Trophoblast cell (in vitro differentiated cells and primary cell): ENCODE results near the gene MRPS23.

Source experiments
- DNase-seq, 2 donors: peaks; one replicate each; pipeline ENCODE4 v3.0.0-alpha.2; 2016
- H2AFZ ChIP-seq: 2 replicates; pipeline ENCODE4 v1.6.1; 2013; ENCODE audit warnings: low read length, moderate library complexity, mild to moderate bottlenecking; ENCODE audit not compliant: insufficient read depth, poor library complexity
- H2AK5ac ChIP-seq: 2 replicates; pipeline ENCODE4 v1.6.1; 2013; ENCODE audit warnings: mild to moderate bottlenecking, low read length
- H2BK120ac ChIP-seq: 2 replicates; pipeline ENCODE4 v1.6.1; 2013; ENCODE audit warnings: low read length, mild to moderate bottlenecking, moderate library complexity; ENCODE audit not compliant: insufficient read depth, poor library complexity
- H2BK12ac ChIP-seq: 2 replicates; pipeline ENCODE4 v1.6.1; 2013; ENCODE audit warnings: mild to moderate bottlenecking, low read length, moderate library complexity
- H2BK5ac ChIP-seq: 2 replicates; pipeline ENCODE4 v1.6.1; 2013; ENCODE audit warnings: low read length, low read depth, moderate library complexity, mild to moderate bottlenecking; ENCODE audit not compliant: poor library complexity
- H3K14ac ChIP-seq: 2 replicates; pipeline ENCODE4 v1.6.1; 2013; ENCODE audit warnings: mild to moderate bottlenecking, low read length
- H3K18ac ChIP-seq: 2 replicates; pipeline ENCODE4 v1.6.1; 2013; ENCODE audit warnings: mild to moderate bottlenecking, low read length
- H3K23ac ChIP-seq: 2 replicates; pipeline ENCODE4 v1.6.1; 2013; ENCODE audit warnings: low read length
- H3K27ac ChIP-seq: 2 replicates; pipeline ENCODE4 v1.5.1; 2013; ENCODE audit warnings: low read depth, mild to moderate bottlenecking, inconsistent platforms, low read length, moderate library complexity
- H3K27me3 ChIP-seq: 2 replicates; pipeline ENCODE4 v1.6.1; 2013; ENCODE audit warnings: inconsistent platforms, mild to moderate bottlenecking, low read length, moderate library complexity; ENCODE audit not compliant: insufficient read depth
- H3K36me3 ChIP-seq, 2 experiments: 1 replicate in 1 of 2; 2 replicates in 1 of 2; pipeline ENCODE4 v1.6.1; 2013; ENCODE audit warnings: low read length in 2 of 2, mild to moderate bottlenecking in 2 of 2, moderate library complexity in 1 of 2; ENCODE audit not compliant: insufficient read depth in 2 of 2, control insufficient read depth in 1 of 2
- H3K4ac ChIP-seq: 2 replicates; pipeline ENCODE4 v1.6.1; 2013; ENCODE audit warnings: low read depth, mild to moderate bottlenecking, low read length, moderate library complexity
- H3K4me1 ChIP-seq, 2 experiments: 1 replicate in 1 of 2; 2 replicates in 1 of 2; pipeline ENCODE4 v1.6.1; 2013; ENCODE audit warnings: low read length in 2 of 2, mild to moderate bottlenecking in 2 of 2, moderate library complexity in 1 of 2; ENCODE audit not compliant: insufficient read depth in 2 of 2, control insufficient read depth in 1 of 2
- H3K4me2 ChIP-seq: 2 replicates; pipeline ENCODE4 v1.6.1; 2013; ENCODE audit warnings: inconsistent platforms, mild to moderate bottlenecking, low read length, moderate library complexity
- H3K4me3 ChIP-seq: 2 replicates; pipeline ENCODE4 v1.5.1; 2013; ENCODE audit warnings: mild to moderate bottlenecking, low read depth, low read length, inconsistent platforms
- H3K79me1 ChIP-seq: one replicate; pipeline ENCODE4 v1.6.1; 2013; ENCODE audit warnings: low read length
- H3K79me2 ChIP-seq: 2 replicates; pipeline ENCODE4 v1.6.1; 2013; ENCODE audit warnings: low read length, mild to moderate bottlenecking; ENCODE audit not compliant: control insufficient read depth, insufficient read depth, poor library complexity
- H3K9ac ChIP-seq: 2 replicates; pipeline ENCODE4 v1.6.1; 2013; ENCODE audit warnings: mild to moderate bottlenecking, low read length
- H3K9me3 ChIP-seq: 2 replicates; pipeline ENCODE4 v1.6.1; 2013; ENCODE audit warnings: low read depth, mild to moderate bottlenecking, control low read depth, inconsistent platforms, low read length; ENCODE audit not compliant: insufficient read depth
- H4K12ac ChIP-seq: 2 replicates; pipeline ENCODE4 v1.6.1; 2013; ENCODE audit warnings: low read depth, mild to moderate bottlenecking, low read length, moderate library complexity
- H4K8ac ChIP-seq: 2 replicates; pipeline ENCODE4 v1.6.1; 2013; ENCODE audit warnings: low read depth, mild to moderate bottlenecking, low read length, moderate library complexity
- H4K91ac ChIP-seq: one replicate; pipeline ENCODE4 v1.6.1; 2013; ENCODE audit warnings: low read depth, mild to moderate bottlenecking, low read length, moderate library complexity
- WGBS: extraction: QIAGEN DNeasy Blood & Tissue Kit; methylation state at CpG from one replicate; pipeline ENCODE4 v1.1.7; 2013; ENCODE audit warnings: missing lambda C conversion rate; ENCODE audit not compliant: insufficient read length, insufficient coverage; ENCODE audit errors: extremely low coverage; 5-methylcytosine and 5-hydroxymethylcytosine counted together

MRPS23 gene

GRCh38 chr17:57819867-57820266, 30.0 kb downstream of the MRPS23 start:
- Histone ChIP-seq H2AFZ (no peak overlapping the region), H2BK120ac (no peak overlapping the region), H3K4me2 (no peak overlapping the region), H3K4me1 (no peaks in the 10 kb centered on the region), H3K23ac (no peak overlapping the region), H3K79me2 (no peaks in the 10 kb centered on the region), H4K12ac (no peak overlapping the region), H3K27ac (no peak overlapping the region), H3K27me3 (no peaks in the 10 kb centered on the region), H2BK5ac (no peak overlapping the region), H3K9ac (no peak overlapping the region), H4K91ac (no peak overlapping the region), H3K14ac (no peak overlapping the region), H3K4me3 (no peak overlapping the region), H2AK5ac (no peak overlapping the region), H3K4ac (no peak overlapping the region), H3K18ac (no peak overlapping the region), H4K8ac (no peak overlapping the region), H3K79me1 (no peaks in the 10 kb centered on the region), H3K9me3 (peaks cover 3% of the 10 kb centered on the region), H2BK12ac (no peak overlapping the region), H3K36me3 (no peaks in the 10 kb centered on the region)
- WGBS, result no CpG with 5 or more reads among the region's 5 CpGs
- DNase-seq, result no peak

GRCh38 chr17:57819285-57819684, 30.6 kb downstream of the MRPS23 start:
- no peaks in the 10 kb centered on the region for H3K27me3 ChIP-seq
- no peak overlapping the region for H2AFZ ChIP-seq
- H3K9me3 ChIP-seq, result peaks cover 3% of the 10 kb centered on the region
- H2BK120ac ChIP-seq, result no peak overlapping the region
- no peak overlapping the region for H4K91ac ChIP-seq
- H3K14ac ChIP-seq, result no peak overlapping the region
- no peak overlapping the region for H3K4me2 ChIP-seq
- H3K18ac ChIP-seq, result no peak overlapping the region
- no peak overlapping the region for H3K4me3 ChIP-seq
- no peaks in the 10 kb centered on the region for H3K79me2 ChIP-seq
- no peak overlapping the region for H2BK5ac ChIP-seq
- H2AK5ac ChIP-seq, result no peak overlapping the region
- H2BK12ac ChIP-seq, result no peak overlapping the region
- no peak overlapping the region for H4K8ac ChIP-seq
- H3K79me1 ChIP-seq, result no peaks in the 10 kb centered on the region
- no peak overlapping the region for H3K9ac ChIP-seq
- no peak overlapping the region for H3K27ac ChIP-seq
- DNase-seq, result no peak
- no peaks in the 10 kb centered on the region for H3K36me3 ChIP-seq
- no peaks in the 10 kb centered on the region for H3K4me1 ChIP-seq
- H3K23ac ChIP-seq, result no peak overlapping the region
- no peak overlapping the region for H3K4ac ChIP-seq
- WGBS, result no CpG with 5 or more reads among the region's 2 CpGs
- H4K12ac ChIP-seq, result no peak overlapping the region

DNA sequence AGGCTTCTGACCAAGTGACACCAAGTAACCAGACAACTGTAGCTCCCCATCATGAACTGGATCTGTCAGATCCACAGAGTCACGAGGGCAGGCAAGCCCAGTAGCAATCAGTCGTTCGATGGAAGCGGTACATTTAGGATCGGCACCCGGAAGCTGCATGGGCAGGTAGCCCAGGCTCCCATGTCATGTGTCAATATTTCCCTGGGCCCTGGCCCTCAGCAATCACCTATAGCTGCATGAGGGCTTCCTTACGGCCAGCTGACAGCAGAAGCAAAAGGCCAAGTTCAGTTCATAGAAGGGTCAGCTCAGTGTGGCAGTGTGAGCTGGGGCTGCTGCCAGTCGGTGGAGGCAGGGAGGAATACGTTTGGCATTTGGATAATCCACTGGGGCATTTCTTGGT, 31.8 kb downstream of the MRPS23 start:
- no CpG with 5 or more reads among the region's 9 CpGs for WGBS

GRCh38 chr17:57817299-57817698, 32.5 kb downstream of the MRPS23 start:
- H4K12ac ChIP-seq, result no peak overlapping the region
- H3K23ac ChIP-seq, result no peak overlapping the region
- H3K4me1 ChIP-seq, result no peaks in the 10 kb centered on the region
- no peaks in the 10 kb centered on the region for H3K79me2 ChIP-seq
- no CpG with 5 or more reads among the region's 4 CpGs for WGBS
- no peak overlapping the region for H3K14ac ChIP-seq
- peaks cover 3% of the 10 kb centered on the region for H3K9me3 ChIP-seq
- no peaks in the 10 kb centered on the region for H3K79me1 ChIP-seq
- no peaks in the 10 kb centered on the region for H3K36me3 ChIP-seq
- H4K8ac ChIP-seq, result no peak overlapping the region
- no peak overlapping the region for H2BK5ac ChIP-seq
- H2BK120ac ChIP-seq, result no peak overlapping the region
- H3K4me3 ChIP-seq, result no peak overlapping the region
- no peak overlapping the region for H2AK5ac ChIP-seq
- no peak overlapping the region for H2BK12ac ChIP-seq
- H3K9ac ChIP-seq, result no peak overlapping the region
- H3K27ac ChIP-seq, result no peak overlapping the region
- DNase-seq, result no peak
- no peak overlapping the region for H3K4ac ChIP-seq
- H3K27me3 ChIP-seq, result no peaks in the 10 kb centered on the region
- H3K18ac ChIP-seq, result no peak overlapping the region
- no peak overlapping the region for H4K91ac ChIP-seq
- H3K4me2 ChIP-seq, result no peak overlapping the region
- no peak overlapping the region for H2AFZ ChIP-seq

More for the DNA sequence above, 31.8 kb downstream of the MRPS23 start:
- Histone ChIP-seq H3K18ac (no peak overlapping the region), H2BK12ac (no peak overlapping the region), H2BK120ac (no peak overlapping the region), H3K27ac (no peak overlapping the region), H4K91ac (no peak overlapping the region), H2AK5ac (no peak overlapping the region), H3K4me2 (no peak overlapping the region), H3K4me1 (no peaks in the 10 kb centered on the region), H3K4me3 (no peak overlapping the region), H3K4ac (no peak overlapping the region), H3K23ac (no peak overlapping the region), H4K8ac (no peak overlapping the region), H4K12ac (no peak overlapping the region), H3K27me3 (no peaks in the 10 kb centered on the region), H3K9me3 (peaks cover 3% of the 10 kb centered on the region), H2BK5ac (no peak overlapping the region), H3K79me2 (no peaks in the 10 kb centered on the region), H3K9ac (no peak overlapping the region), H2AFZ (no peak overlapping the region), H3K36me3 (no peaks in the 10 kb centered on the region), H3K79me1 (no peaks in the 10 kb centered on the region), H3K14ac (no peak overlapping the region)
- DNase-seq, result no peak
